Vagina (tissue), 2 donors: ENCODE data around the gene SCNN1G. TPM values are rescaled to one million over a fixed set of nuclear protein-coding genes. Genes with fewer than 3 reads are reported as not detected.

Experiments
- DNase-seq, 2 donors: peaks; one replicate each; pipeline ENCODE4 v3.0.0-alpha.2; 2017; ENCODE audit errors: extremely low spot score in 2 of 2
- H3K27ac ChIP-seq: fragments of 200-600 bp; sonication (generic); one replicate; pipeline ENCODE4 v1.5.1; 2019
- H3K27me3 ChIP-seq: fragments of 200-600 bp; sonication (generic); one replicate; pipeline ENCODE4 v1.5.1; 2019
- H3K36me3 ChIP-seq, 2 donors: fragments of 200-600 bp; sonication (generic); one replicate each; pipeline ENCODE4 v1.5.1; 2017 to 2019
- H3K4me1 ChIP-seq: fragments of 200-600 bp; sonication (generic); one replicate; pipeline ENCODE4 v1.5.1; 2019
- H3K4me3 ChIP-seq, 2 donors: fragments of 200-600 bp; sonication (generic); 1 replicate in 1 of 2; 2 replicates in 1 of 2; pipeline ENCODE4 v1.5.1; 2016 to 2019
- H3K9me3 ChIP-seq: fragments of 200-600 bp; sonication (generic); one replicate; pipeline ENCODE4 v1.5.1; 2019
- POLR2A ChIP-seq, 2 donors: fragments of 450-650 bp; IDR thresholded peaks; one replicate each; pipeline ENCODE4 v1.6.1; 2017; ENCODE audit warnings: antibody characterized with exemption in 2 of 2, mild to moderate bottlenecking in 2 of 2, moderate library complexity in 2 of 2
- POLR2AphosphoS5 ChIP-seq, 2 donors: sonication (generic); formaldehyde crosslinking; IDR thresholded peaks; one replicate each; pipeline ENCODE4 v1.9.0; 2017; ENCODE audit warnings: antibody characterized with exemption in 2 of 2, mild to moderate bottlenecking in 2 of 2, low read depth in 1 of 2; ENCODE audit not compliant: insufficient read depth in 1 of 2
- intact Hi-C: fragments of 100-400 bp; cut with DNase I; formaldehyde crosslinking; loops from one replicate; pipeline ENCODE4 v1.15.1; 2023
- total RNA-seq: library from RNA; depleted of rRNA; stranded (reverse); fragments of >200 nt; gene quantifications from one replicate; pipeline ENCODE4 v1.2.3, GENCODE V29; 2016
- TF ChIP-seq, protein P1 (sequence below), 3 experiments: fragments of 450-650 bp in 2 of 3; fragments of 200-600 bp in 1 of 3; sonication (generic) in 1 of 3; IDR thresholded peaks; one replicate each; pipeline ENCODE4 v1.5.1; 2017 to 2019; ENCODE audit warnings: antibody characterized with exemption in 3 of 3, mild to moderate bottlenecking in 2 of 3, moderate library complexity in 2 of 3

SCNN1G gene
- total RNA-seq, 1 donor from 2014 or later, result 26.5 TPM

GRCh38 chr16:23182206-23182678, 303 bp upstream of the SCNN1G start:
- DNase-seq, result no peak
- Histone ChIP-seq H3K27ac (no peak overlapping the region), H3K4me1 (peaks cover 24% of the 10 kb centered on the region), H3K4me3 (peak overlapping the region; percentile 51 to 58), H3K27me3 (peaks cover 8% of the 10 kb centered on the region), H3K36me3 (no peaks in the 10 kb centered on the region), H3K9me3 (no peaks in the 10 kb centered on the region)
- TF ChIP-seq POLR2A (IDR thresholded peaks at IDR 0.05) (no peak), POLR2AphosphoS5 (IDR thresholded peaks at IDR 0.05; ENCODE audit: insufficient read depth in 1 of 2, low read depth in 1 of 2) (no peak)
- TF ChIP-seq, protein P1, sequence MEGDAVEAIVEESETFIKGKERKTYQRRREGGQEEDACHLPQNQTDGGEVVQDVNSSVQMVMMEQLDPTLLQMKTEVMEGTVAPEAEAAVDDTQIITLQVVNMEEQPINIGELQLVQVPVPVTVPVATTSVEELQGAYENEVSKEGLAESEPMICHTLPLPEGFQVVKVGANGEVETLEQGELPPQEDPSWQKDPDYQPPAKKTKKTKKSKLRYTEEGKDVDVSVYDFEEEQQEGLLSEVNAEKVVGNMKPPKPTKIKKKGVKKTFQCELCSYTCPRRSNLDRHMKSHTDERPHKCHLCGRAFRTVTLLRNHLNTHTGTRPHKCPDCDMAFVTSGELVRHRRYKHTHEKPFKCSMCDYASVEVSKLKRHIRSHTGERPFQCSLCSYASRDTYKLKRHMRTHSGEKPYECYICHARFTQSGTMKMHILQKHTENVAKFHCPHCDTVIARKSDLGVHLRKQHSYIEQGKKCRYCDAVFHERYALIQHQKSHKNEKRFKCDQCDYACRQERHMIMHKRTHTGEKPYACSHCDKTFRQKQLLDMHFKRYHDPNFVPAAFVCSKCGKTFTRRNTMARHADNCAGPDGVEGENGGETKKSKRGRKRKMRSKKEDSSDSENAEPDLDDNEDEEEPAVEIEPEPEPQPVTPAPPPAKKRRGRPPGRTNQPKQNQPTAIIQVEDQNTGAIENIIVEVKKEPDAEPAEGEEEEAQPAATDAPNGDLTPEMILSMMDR (IDR thresholded peaks at IDR 0.05), result peak; percentile 49 to 98 (median 79)
- intact Hi-C loops, result loop anchor here (5.0 kb wide), 1 partner anchor 255 kb away; no protein-coding TSS in a partner anchor

GRCh38 chr16:23183543-23183862, 958 bp downstream of the SCNN1G start:
- no peaks in the 10 kb centered on the region for H3K9me3 ChIP-seq
- H3K27ac ChIP-seq, result peak overlapping the region; percentile 45
- no peak for DNase-seq
- TF ChIP-seq POLR2A (IDR thresholded peaks at IDR 0.05), result no peak
- TF ChIP-seq POLR2AphosphoS5 (IDR thresholded peaks at IDR 0.05; ENCODE audit: insufficient read depth in 1 of 2, low read depth in 1 of 2), result no peak
- TF ChIP-seq, protein P1 (IDR thresholded peaks at IDR 0.05), result no peak
- H3K4me1 ChIP-seq, result peaks cover 24% of the 10 kb centered on the region
- intact Hi-C loops, result loop anchor here (5.0 kb wide), 1 partner anchor 254 kb away; no protein-coding TSS in a partner anchor
- peaks cover 8% of the 10 kb centered on the region for H3K27me3 ChIP-seq
- peak overlapping the region; percentile 51 to 58 for H3K4me3 ChIP-seq
- no peaks in the 10 kb centered on the region for H3K36me3 ChIP-seq

DNA sequence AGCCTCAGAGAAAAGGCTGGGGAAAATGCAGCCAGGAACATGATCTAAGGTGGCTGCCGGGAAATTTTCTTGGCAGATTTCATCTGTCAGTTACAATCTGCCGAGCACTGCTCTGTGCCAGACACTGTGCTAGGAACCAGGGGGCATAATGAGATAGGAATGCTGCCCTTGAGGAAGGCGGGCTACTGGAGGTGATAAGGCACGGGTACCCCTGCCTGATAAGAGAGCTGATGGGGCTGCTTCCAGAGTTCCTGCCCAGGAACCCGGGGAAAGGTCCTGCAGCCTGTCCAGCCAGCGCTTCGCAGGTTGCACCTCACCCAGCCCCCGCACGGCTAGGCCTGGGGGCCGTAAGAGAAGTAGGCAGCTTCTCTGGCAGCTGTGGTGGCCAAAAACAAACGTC, 3.1 kb downstream of the SCNN1G start:
- H3K9me3 ChIP-seq, result no peaks in the 10 kb centered on the region
- H3K27ac ChIP-seq, result no peak overlapping the region
- H3K27me3 ChIP-seq, result peaks cover 8% of the 10 kb centered on the region
- no peaks in the 10 kb centered on the region for H3K36me3 ChIP-seq
- H3K4me1 ChIP-seq, result peaks cover 24% of the 10 kb centered on the region
- DNase-seq, result no peak
- peak overlapping the region in 1 of 2 donors; percentile 1 for H3K4me3 ChIP-seq
- intact Hi-C loops, result loop anchor here (5.0 kb wide), 1 partner anchor 1182 kb away; no protein-coding TSS in a partner anchor
- TF ChIP-seq, protein P1 (IDR thresholded peaks at IDR 0.05), result no peak
- TF ChIP-seq POLR2A (IDR thresholded peaks at IDR 0.05), result no peak
- TF ChIP-seq POLR2AphosphoS5 (IDR thresholded peaks at IDR 0.05; ENCODE audit: insufficient read depth in 1 of 2, low read depth in 1 of 2), result no peak

- Histone ChIP-seq H3K4me1 (peaks cover 24% of the 10 kb centered on the region), H3K27me3 (peaks cover 8% of the 10 kb centered on the region), H3K36me3 (no peaks in the 10 kb centered on the region), H3K27ac (no peak overlapping the region), H3K4me3 (no peak overlapping the region), H3K9me3 (no peaks in the 10 kb centered on the region)
- no peak for DNase-seq
- intact Hi-C loops, result loop anchor here (5.0 kb wide), 1 partner anchor 1181 kb away; no protein-coding TSS in a partner anchor
- TF ChIP-seq POLR2A (IDR thresholded peaks at IDR 0.05), result no peak
- TF ChIP-seq POLR2AphosphoS5 (IDR thresholded peaks at IDR 0.05; ENCODE audit: insufficient read depth in 1 of 2, low read depth in 1 of 2), result no peak
- TF ChIP-seq, protein P1 (IDR thresholded peaks at IDR 0.05), result no peak
These were observed 3.6 kb downstream of the SCNN1G start for GRCh38 chr16:23186171-23186570.

DNA sequence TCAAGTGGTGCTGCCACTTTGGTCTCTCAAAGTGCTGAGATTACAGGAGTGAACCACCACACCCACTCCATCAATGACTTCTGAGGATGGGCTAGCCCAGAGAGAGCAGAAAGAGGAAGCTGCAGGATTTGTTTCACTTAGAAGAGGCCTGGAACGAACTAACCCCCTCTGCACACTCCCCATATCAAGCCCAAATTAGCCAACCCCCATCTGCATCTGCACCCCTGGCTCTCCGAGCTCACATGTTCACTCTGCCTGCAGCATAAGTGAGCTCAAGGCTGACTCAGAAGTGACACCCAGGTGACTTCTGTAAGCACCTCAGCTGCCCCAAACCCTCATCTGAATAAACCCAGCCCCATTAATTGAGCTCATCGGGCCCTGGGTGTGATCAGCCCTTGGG, 4.8 kb downstream of the SCNN1G start:
- Histone ChIP-seq H3K36me3 (no peaks in the 10 kb centered on the region), H3K9me3 (no peaks in the 10 kb centered on the region), H3K4me3 (no peak overlapping the region), H3K27ac (no peak overlapping the region), H3K4me1 (peaks cover 19% of the 10 kb centered on the region), H3K27me3 (peaks cover 8% of the 10 kb centered on the region)
- intact Hi-C loops, result loop anchor here (5.0 kb wide), 1 partner anchor 1180 kb away; no protein-coding TSS in a partner anchor
- TF ChIP-seq POLR2AphosphoS5 (IDR thresholded peaks at IDR 0.05; ENCODE audit: insufficient read depth in 1 of 2, low read depth in 1 of 2), result no peak
- no peak for TF ChIP-seq POLR2A (IDR thresholded peaks at IDR 0.05)
- TF ChIP-seq, protein P1 (IDR thresholded peaks at IDR 0.05), result no peak
- DNase-seq, result no peak
